ENCODE measurements around the gene SLC29A2.

Gene SLC29A2

DNA sequence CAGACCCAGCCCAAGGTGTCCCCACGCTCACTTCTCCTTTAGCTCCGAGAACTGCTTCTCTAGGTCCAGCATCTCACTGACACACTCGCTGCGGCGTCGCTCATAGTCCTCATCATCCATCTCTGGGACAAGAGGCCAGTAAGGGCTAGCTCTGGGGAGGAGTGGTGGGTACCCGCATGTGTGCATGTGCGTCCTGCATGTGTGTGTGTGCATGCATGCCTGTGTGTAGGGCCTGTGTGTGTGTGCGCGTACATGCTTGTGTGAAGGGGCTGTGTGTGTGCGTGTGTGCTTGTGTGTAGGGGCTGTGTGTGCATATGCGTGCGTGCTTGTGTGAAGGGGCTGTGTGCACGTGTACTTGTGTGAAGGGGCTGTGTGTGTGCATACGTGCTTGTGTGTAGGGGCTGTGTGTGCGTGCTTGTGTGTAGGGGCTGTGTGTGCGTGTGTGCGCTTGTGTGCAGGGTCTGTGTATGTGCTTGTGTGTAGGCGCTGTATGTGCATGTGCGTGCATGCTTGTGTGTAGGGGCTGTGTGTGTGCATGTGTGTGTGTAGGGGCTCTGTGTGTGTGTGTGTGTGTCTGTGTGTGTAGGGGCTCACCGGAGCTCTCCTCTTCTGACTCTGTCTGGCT lies 29.9 kb downstream of the SLC29A2 start:
- no peak for DNase-seq (ENCODE audit: low spot score)
- in situ Hi-C loops (cut with MboI; ENCODE audit: low pct_unique_long_range_greater_than_20kb, low sequenced_read_pairs, unreplicated experiment): no loop called here
- TF ChIP-seq, protein P1, sequence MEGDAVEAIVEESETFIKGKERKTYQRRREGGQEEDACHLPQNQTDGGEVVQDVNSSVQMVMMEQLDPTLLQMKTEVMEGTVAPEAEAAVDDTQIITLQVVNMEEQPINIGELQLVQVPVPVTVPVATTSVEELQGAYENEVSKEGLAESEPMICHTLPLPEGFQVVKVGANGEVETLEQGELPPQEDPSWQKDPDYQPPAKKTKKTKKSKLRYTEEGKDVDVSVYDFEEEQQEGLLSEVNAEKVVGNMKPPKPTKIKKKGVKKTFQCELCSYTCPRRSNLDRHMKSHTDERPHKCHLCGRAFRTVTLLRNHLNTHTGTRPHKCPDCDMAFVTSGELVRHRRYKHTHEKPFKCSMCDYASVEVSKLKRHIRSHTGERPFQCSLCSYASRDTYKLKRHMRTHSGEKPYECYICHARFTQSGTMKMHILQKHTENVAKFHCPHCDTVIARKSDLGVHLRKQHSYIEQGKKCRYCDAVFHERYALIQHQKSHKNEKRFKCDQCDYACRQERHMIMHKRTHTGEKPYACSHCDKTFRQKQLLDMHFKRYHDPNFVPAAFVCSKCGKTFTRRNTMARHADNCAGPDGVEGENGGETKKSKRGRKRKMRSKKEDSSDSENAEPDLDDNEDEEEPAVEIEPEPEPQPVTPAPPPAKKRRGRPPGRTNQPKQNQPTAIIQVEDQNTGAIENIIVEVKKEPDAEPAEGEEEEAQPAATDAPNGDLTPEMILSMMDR (IDR thresholded peaks at IDR 0.05; ENCODE audit: extremely low read depth, insufficient read depth, missing control alignments): no peak

DNA sequence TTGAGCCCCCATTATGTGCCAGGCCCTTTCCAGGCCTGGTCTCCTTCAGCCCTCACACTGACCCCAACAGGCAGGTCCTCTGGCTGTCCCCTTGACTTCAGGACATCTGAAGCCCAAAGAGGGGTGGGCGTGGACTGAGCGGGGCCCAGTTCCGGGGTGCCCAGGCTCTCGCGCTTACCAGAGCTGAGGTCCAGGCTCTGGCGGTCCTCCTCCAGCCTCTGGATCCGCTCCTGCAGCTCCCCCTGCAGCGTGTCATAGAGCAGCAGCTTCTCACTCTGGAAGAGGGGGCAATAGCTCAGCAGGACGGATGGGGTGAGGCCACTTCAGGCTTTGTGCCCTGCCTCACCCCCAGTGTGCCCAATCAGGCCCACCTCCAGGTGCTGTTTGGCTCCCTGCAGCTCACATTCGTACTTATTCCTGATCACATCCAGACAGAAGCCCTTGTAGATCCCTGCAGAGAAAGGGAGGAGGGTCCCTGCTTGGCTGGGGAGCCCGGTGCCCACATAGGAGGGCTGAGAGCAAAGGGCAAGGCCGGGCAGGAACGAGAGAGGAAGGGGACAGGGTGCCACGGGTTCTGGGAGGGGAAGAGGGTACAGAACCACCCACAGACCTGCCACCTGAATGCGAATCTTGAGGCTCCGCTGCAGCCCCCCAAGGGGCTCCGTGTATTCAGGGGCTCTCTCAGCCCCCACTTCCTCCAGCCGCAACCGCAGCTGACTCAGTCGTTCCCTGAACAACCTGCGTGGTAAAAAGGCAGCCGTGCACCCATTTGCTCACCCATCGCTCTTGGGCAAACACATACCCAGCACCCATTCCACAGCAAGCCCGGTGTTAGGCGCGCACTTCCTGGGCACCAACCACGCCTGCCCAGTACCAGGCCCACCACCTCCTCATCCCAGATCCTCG lies 30.7 kb downstream of the SLC29A2 start:
- DNase-seq (ENCODE audit: low spot score): no peak
- in situ Hi-C loops (cut with MboI; ENCODE audit: low pct_unique_long_range_greater_than_20kb, low sequenced_read_pairs, unreplicated experiment): no loop called here
- TF ChIP-seq, protein P1 (IDR thresholded peaks at IDR 0.05; ENCODE audit: extremely low read depth, insufficient read depth, missing control alignments): no peak

DNA sequence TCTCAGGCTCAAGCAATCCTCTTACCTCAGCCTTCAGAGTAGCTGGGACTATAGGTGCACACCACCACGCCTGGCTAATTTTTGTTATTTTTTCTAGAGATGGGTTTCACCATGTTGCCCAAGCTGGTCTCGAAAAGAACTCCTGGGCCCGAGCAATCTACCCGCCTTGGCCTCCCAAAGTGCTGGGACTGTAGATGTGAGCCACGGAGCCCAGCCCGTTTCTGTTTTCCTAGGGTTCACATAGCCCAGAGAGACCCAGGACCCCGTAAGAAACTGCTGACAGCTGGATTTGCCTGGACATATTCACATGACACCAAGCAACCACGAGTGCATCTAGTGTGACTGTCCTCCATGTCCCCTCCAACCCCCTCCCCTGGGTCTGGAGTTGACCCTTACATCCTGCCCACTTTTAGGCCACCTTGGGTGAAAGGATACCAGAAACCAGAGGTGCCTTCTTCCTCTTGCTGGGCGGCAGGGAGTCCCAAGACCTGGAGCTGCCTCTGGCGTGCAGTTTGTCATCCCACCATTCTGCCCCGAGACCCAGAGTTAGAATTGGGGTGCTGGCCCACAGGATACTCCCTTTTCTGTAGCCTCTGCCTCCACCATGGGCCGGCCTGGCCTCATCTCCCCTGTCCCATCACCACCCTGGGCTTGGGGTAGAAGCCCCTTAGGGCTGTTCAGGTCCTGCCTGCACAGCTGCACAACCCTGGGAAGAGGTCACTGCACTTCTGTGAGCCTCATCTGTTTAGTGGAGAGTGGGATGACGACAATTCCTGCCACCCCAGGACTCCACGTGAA lies 31.7 kb downstream of the SLC29A2 start:
- in situ Hi-C loops (cut with MboI; ENCODE audit: low pct_unique_long_range_greater_than_20kb, low sequenced_read_pairs, unreplicated experiment): no loop called here
- TF ChIP-seq, protein P1 (IDR thresholded peaks at IDR 0.05; ENCODE audit: extremely low read depth, insufficient read depth, missing control alignments): no peak
- DNase-seq (ENCODE audit: low spot score): no peak

DNA sequence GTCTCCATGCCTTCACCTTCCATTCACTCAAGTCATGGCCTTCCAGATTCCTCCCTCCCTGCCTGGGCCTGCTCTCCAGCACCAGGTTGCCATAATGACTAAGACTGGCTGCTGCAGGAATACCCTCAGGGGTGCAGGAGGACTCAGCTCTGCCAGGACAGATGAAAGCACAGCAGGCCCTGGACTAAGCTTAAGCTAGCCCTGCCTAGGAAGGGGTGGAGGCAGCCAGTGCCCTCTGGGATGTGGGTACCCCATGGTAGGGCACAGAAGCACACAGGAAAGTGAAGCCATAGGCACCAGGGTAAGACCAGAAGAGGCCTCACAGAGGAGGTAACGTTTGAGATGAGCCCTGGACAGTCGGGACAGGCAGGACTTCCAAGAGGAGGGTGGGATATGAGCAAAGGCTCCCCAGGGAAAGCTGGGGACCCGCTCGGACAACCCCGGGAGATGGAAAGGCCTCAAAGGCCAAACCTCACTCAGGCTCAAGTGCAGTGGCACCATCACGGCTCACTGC lies 32.3 kb downstream of the SLC29A2 start:
- TF ChIP-seq, protein P1 (IDR thresholded peaks at IDR 0.05; ENCODE audit: extremely low read depth, insufficient read depth, missing control alignments): no peak
- no peak for DNase-seq (ENCODE audit: low spot score)
- in situ Hi-C loops (cut with MboI; ENCODE audit: low pct_unique_long_range_greater_than_20kb, low sequenced_read_pairs, unreplicated experiment): no loop called here

DNA sequence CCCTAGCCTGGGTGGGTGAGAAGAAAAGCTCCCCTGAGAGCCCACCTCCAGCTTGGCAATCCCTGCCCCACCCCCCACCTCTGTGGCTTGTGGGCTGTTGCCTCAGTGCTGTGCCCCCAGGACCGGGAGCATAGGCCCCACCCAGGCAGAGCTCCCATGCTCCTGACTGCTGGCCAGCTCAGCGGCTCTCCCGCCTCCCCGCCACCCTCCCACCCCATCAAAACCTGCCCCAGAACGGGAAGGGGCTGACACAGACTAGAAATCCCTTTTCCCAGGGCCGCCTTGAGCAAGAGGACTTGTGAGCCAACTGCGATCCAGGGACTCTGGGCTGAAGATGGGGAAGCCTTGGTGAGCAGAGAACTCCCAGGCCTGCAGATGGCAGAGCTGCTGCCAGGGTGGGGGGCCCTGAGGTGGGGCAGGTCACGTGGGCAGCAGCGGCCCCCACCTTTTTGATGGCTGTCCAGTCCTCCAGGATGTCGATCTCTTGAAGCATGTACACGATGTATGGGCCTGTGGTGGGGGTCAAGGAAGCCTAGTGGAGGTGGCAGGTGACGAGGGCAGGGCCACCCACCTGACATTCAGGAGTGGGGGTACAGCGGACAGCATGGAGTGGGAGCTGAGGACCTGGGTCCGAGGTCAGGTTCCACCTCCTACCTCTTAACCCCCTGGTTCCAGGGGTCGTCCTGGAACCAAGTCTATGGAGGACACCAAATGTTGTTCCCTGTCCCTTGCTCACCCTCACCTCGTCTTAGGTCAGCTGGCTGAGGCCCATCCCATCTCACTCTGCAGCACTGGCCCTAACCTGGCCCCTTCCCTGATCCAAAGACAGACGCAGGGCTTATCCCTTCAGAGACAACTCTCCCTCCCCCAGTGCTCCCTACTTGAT lies 33.0 kb downstream of the SLC29A2 start:
- in situ Hi-C loops (cut with MboI; ENCODE audit: low pct_unique_long_range_greater_than_20kb, low sequenced_read_pairs, unreplicated experiment): no loop called here
- no peak for DNase-seq (ENCODE audit: low spot score)
- TF ChIP-seq, protein P1 (IDR thresholded peaks at IDR 0.05; ENCODE audit: extremely low read depth, insufficient read depth, missing control alignments): no peak
